Subcutaneous adipose tissue (tissue), 4 donors: Measurements from ENCODE around the gene CA6. TPM values are rescaled to one million over a fixed set of nuclear protein-coding genes. Genes with fewer than 3 reads are reported as not detected.

Experiments used
- CTCF ChIP-seq: fragments of 450-650 bp; IDR thresholded peaks from one replicate; pipeline ENCODE4 v1.5.1; 2016; ENCODE audit warnings: low read depth, mild to moderate bottlenecking, control low read depth, antibody characterized with exemption, moderate library complexity
- total RNA-seq, 4 donors: library from RNA; depleted of rRNA; stranded (reverse); fragments of >200 nt; gene quantifications; one replicate each; pipeline ENCODE4 v1.1.0, GENCODE V29; 2016

Gene CA6
- total RNA-seq, 4 donors from 2014 or later, result not detected

DNA sequence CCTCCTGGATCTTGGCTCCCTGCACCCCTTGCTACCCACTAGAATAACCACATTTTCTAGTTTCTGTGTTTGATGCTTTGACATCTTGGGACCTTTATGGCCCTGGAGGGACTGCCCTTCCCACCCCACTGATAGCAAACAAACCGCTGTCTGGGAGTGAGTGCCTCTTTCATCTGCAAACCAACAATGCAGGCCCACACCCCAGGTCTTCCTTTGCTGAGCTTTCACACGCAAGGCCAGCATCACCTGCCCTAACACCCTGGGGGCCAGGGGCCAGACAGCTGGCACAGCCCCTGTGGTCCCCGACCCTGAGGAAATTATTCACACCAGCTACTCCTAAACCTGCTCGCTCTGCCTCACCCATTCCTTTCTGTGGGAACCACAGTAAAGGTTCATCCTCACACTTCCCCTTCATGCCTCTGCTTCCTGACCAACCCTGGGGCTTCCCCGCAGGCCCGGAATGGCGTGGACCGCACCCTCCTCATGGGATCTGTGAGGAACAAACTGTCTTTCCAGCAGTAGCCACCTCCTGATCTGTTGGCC lies 65.2 kb downstream of the CA6 start:
- no peak for TF ChIP-seq CTCF

- TF ChIP-seq CTCF, result no peak
These were observed 68.2 kb downstream of the CA6 start for GRCh38 chr1:9013819-9014218.

DNA sequence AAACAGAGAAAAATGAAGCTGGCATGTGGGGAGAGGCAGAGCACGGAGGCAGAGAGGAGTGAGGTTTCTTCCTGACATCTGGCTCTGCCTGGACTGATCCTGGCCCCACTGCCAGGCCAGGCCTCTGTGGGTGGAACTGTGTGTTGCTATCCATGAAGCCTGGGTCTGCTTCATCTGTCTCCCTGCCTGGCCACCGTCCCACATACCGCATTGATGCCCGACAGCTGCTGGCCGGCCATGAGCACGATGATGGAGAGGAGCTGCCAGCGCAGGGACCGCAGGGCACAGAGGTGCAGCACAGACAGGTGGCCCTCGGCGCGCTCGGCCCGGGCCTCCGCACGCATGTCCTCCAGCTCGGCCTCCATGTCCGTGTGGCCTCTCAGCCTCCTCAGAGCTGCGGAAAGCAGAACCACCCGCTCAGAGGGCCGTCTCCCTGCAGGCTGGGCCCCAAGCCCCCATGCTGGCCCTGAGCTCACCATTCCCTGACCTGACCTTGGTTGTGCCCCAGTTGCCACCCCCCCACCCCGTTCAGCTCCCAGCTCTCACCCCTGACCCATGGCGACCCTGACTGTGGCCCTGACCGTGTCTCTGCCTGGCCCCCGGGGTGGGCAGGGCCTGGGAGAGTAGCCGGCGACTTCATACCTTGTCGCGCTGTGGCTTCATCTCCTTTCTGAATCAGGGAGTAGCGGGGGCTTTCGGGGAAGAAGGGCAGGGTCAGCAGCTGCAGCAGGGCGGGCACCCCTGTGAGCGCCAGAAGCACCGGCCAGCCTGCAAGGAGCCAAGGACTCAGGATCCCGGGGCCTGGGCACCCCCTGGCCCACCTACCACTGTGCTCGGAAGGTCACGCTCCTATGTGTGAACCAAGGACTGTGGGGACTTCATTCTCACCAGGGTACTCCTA lies 69.1 kb downstream of the CA6 start:
- TF ChIP-seq CTCF, result no peak

- TF ChIP-seq CTCF, result no peak
These were observed 70.8 kb downstream of the CA6 start for GRCh38 chr1:9016455-9016854.

DNA sequence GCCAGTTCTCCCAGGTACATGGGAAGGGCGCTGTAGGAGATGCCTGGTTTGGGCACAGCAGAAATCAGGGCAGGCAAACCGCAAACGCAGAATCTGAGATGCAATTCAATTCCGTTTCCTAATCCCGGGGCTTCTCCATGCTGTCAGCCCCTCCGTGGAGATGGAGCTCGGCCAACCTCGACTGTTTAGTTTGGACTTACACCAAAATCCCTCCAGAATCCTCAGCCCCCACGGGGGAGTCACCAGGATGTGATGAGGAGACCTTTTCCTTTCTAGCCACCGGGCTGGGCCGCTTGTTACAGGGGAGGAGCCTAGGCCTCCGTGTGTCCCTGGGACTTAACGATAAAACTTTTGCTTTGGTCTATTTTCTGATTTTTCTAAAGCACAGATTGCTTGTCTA lies 72.7 kb downstream of the CA6 start:
- no peak for TF ChIP-seq CTCF

DNA sequence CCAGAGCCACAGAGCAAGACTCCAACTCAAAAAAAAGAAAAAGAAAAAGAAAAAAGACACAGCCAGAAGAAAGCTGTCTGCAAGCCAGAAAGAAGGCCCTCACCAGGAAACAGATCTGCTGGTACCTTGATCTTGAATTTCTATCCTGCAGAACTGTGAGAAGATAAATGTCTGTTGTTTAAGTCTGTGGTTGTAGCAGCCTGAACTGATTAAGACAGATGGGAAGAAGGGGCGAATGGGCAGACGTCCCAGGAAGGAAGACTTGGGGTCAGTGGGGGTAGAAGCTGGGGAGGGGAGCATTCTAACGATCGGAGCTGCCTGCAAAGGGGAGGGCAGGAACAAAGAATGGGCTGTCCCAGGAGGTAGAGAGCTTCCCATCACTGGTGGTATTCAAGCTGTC lies 74.2 kb downstream of the CA6 start:
- no peak for TF ChIP-seq CTCF

- no peak for TF ChIP-seq CTCF
These were observed 74.6 kb downstream of the CA6 start for GRCh38 chr1:9020305-9020704.
